AG09319 (cell line): ENCODE data around the gene ZSWIM9.
"Not testable (repeated sequence)": the region's sequence is repeated elsewhere in the genome, so short reads cannot be mapped to it uniquely, and the experiment has no call there.

Experiments used
- DNase-seq: peaks from one replicate; pipeline ENCODE4 v3.0.0-alpha.2; 2010; ENCODE audit warnings: low read depth; ENCODE audit errors: extremely low read depth
- CTCF ChIP-seq: IDR thresholded peaks from 2 replicates; pipeline ENCODE4 v1.5.1; 2011; ENCODE audit warnings: low read depth, mild to moderate bottlenecking, inconsistent platforms, low read length, moderate library complexity

Gene ZSWIM9

DNA sequence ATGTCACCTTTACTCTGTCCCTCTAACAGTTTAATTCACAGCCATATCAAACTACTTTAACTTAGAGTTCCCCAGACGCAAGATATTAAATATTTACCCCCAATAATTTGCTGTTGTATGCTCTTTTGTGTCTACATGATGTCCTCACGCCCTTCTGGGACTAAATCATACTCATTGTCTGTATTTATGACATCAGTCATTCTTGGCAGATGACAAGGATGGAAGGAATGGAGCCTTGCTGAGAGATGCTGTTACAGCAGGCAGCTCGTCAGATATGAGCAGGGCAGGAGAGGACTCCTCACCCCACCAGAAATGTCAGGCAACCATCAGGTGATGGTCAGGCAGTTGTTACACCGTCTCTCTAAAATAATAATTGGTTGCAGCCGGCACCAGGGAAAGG is 43.5 kb downstream of the ZSWIM9 start:
- DNase-seq, result no peak
- TF ChIP-seq CTCF, result no peak

- DNase-seq, result no peak
Observed at GRCh38 chr19:48216933-48217332, 46.5 kb downstream of the ZSWIM9 start.

DNA sequence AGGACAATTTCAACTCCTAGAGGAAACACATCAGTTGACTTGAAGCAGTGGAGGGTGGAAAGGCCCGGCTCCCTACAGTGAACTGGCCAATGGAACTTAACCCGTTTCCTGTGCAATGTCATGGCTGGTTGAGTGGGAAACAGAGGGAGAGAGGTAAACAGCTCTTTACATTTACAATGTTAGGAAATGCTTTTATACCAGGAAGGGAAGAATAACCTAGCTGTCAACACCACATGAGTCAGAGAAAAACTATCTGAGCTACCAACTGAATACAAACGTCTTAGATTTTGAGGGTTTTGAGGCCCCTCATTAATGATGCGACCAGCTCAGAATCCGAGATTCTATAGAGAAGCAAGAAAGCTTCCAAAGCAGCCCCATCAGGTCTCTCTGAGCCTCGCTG is 48.5 kb downstream of the ZSWIM9 start:
- no peak for TF ChIP-seq CTCF
- no peak for DNase-seq

More at GRCh38 chr19:48216933-48217332, 46.5 kb downstream of the ZSWIM9 start:
- no peak for TF ChIP-seq CTCF

GRCh38 chr19:48220784-48221183 is 50.3 kb downstream of the ZSWIM9 start:
- DNase-seq, result not testable (repeated sequence)

DNA sequence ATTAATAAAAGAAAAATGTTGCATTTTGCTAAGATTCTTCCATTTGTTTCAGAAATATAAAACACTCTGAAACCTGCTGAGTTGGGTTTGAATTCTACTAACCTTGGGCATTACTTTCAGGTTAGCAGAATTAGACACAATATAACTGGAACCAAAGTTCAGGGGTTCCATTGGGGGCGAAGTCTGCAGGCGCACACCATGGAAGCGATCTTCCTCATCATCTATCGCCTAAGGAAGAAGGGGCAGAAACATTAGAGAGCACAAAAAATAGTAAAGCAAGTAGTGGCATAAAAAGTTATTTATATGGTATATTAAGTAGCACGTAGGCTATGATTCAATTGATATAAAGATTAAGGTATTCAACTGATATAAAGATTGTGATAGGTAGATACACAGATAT is 51.1 kb downstream of the ZSWIM9 start:
- no peak for DNase-seq
- no peak for TF ChIP-seq CTCF

- no peak for DNase-seq
- no peak for TF ChIP-seq CTCF
Observed at GRCh38 chr19:48230555-48231129, 60.2 kb downstream of the ZSWIM9 start.

GRCh38 chr19:48237057-48237456 is 66.6 kb downstream of the ZSWIM9 start:
- no peak for TF ChIP-seq CTCF
- DNase-seq, result no peak

DNA sequence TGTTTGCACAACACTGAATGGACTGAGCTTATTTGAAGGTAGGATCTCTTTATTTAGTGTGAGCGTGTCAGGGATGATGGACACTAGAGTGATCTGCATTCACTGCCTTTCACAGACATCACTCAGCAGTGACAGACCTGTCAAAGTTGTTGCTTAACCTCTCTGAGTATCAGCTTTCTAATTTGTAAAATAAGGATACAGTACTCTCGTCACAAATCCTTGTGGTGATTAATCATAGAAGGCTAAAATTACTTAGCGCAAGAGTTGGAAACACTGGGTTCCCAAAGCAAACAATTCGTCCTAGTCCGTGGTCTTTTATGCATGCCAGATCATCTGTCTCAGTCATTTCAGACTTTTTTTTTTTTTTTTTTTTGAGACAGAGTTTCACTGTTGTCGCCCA is 68.6 kb downstream of the ZSWIM9 start:
- DNase-seq, result no peak
- TF ChIP-seq CTCF, result no peak
